ENCODE measurements around the gene TGM3. TPM values are rescaled to one million over a fixed set of nuclear protein-coding genes. Genes with fewer than 3 reads are reported as not detected.

Gene TGM3
- polyA plus RNA-seq, 1 donor from 2014 or later: 0.24 TPM

GRCh38 chr20:2382833-2383232 is 87.0 kb downstream of the TGM3 start:
- no peaks in the 10 kb centered on the region for H3K36me3 ChIP-seq (ENCODE audit: insufficient read depth, low read length)
- no peak overlapping the region for H2AFZ ChIP-seq (ENCODE audit: low read depth, low read length)
- H3K9me2 ChIP-seq (ENCODE audit: insufficient read depth, low read length): no peaks in the 10 kb centered on the region
- H3K27ac ChIP-seq (ENCODE audit: low read length): no peak overlapping the region
- no peak for TF ChIP-seq POLR2AphosphoS5 (IDR thresholded peaks at IDR 0.05)
- TF ChIP-seq SMC3 (conservative IDR thresholded peaks at IDR 0.05; ENCODE audit: poor library complexity): no peak
- no peak overlapping the region for H3K4me2 ChIP-seq (ENCODE audit: low read length)
- H3K27me3 ChIP-seq (ENCODE audit: insufficient read depth, low read depth, low read length): no peaks in the 10 kb centered on the region
- H3K9ac ChIP-seq (ENCODE audit: low read length): no peak overlapping the region
- no peaks in the 10 kb centered on the region for H3K79me2 ChIP-seq (replicated peaks; ENCODE audit: insufficient read depth, low read length)
- H3K9me3 ChIP-seq (ENCODE audit: low read length): no peaks in the 10 kb centered on the region
- no peak overlapping the region for H3K4me3 ChIP-seq (ENCODE audit: low read length)
- H4K20me1 ChIP-seq (ENCODE audit: insufficient read depth): no peaks in the 10 kb centered on the region
- no peaks in the 10 kb centered on the region for H3F3A ChIP-seq (ENCODE audit: insufficient read depth, low read length, poor library complexity, severe bottlenecking)

GRCh38 chr20:2385026-2385425 is 89.2 kb downstream of the TGM3 start:
- H3K36me3 ChIP-seq (ENCODE audit: insufficient read depth, low read length): no peaks in the 10 kb centered on the region
- H3K27ac ChIP-seq (ENCODE audit: low read length): no peak overlapping the region
- no peaks in the 10 kb centered on the region for H4K20me1 ChIP-seq (ENCODE audit: insufficient read depth)
- H3K9me3 ChIP-seq (ENCODE audit: low read length): peaks cover 4% of the 10 kb centered on the region
- no peak overlapping the region for H3K9ac ChIP-seq (ENCODE audit: low read length)
- H3K9me2 ChIP-seq (ENCODE audit: insufficient read depth, low read length): no peaks in the 10 kb centered on the region
- H3K4me3 ChIP-seq (ENCODE audit: low read length): no peak overlapping the region
- no peaks in the 10 kb centered on the region for H3F3A ChIP-seq (ENCODE audit: insufficient read depth, low read length, poor library complexity, severe bottlenecking)
- H3K27me3 ChIP-seq (ENCODE audit: insufficient read depth, low read depth, low read length): no peaks in the 10 kb centered on the region
- no peaks in the 10 kb centered on the region for H3K79me2 ChIP-seq (replicated peaks; ENCODE audit: insufficient read depth, low read length)
- H3K4me2 ChIP-seq (ENCODE audit: low read length): no peak overlapping the region
- H2AFZ ChIP-seq (ENCODE audit: low read depth, low read length): no peak overlapping the region
- TF ChIP-seq SMC3 (conservative IDR thresholded peaks at IDR 0.05; ENCODE audit: poor library complexity) (no peak), EP300 (conservative IDR thresholded peaks at IDR 0.05; ENCODE audit: poor library complexity, severe bottlenecking) (no peak), RAD21 (conservative IDR thresholded peaks at IDR 0.05) (no peak)

- Histone ChIP-seq H3K9ac (ENCODE audit: low read length) (no peak overlapping the region), H3K4me3 (ENCODE audit: low read length) (no peak overlapping the region), H2AFZ (ENCODE audit: low read depth, low read length) (no peak overlapping the region), H3K9me2 (ENCODE audit: insufficient read depth, low read length) (no peaks in the 10 kb centered on the region), H3K4me2 (ENCODE audit: low read length) (no peak overlapping the region), H3K79me2 (replicated peaks; ENCODE audit: insufficient read depth, low read length) (no peaks in the 10 kb centered on the region), H3K36me3 (ENCODE audit: insufficient read depth, low read length) (no peaks in the 10 kb centered on the region), H3F3A (ENCODE audit: insufficient read depth, low read length, poor library complexity, severe bottlenecking) (no peaks in the 10 kb centered on the region), H4K20me1 (ENCODE audit: insufficient read depth) (no peaks in the 10 kb centered on the region), H3K27ac (ENCODE audit: low read length) (no peak overlapping the region), H3K27me3 (ENCODE audit: insufficient read depth, low read depth, low read length) (no peaks in the 10 kb centered on the region), H3K9me3 (ENCODE audit: low read length) (peaks cover 4% of the 10 kb centered on the region)
- no peak for TF ChIP-seq POLR2AphosphoS5 (IDR thresholded peaks at IDR 0.05)
- TF ChIP-seq EZH2 (IDR thresholded peaks at IDR 0.05; ENCODE audit: borderline replicate concordance, insufficient read depth, low read length, poor library complexity, severe bottlenecking): no peak
- TF ChIP-seq SMC3 (conservative IDR thresholded peaks at IDR 0.05; ENCODE audit: poor library complexity): no peak
- no peak for TF ChIP-seq RAD21 (conservative IDR thresholded peaks at IDR 0.05)
- TF ChIP-seq CTCF (IDR thresholded peaks at IDR 0.05; ENCODE audit: poor library complexity, severe bottlenecking): no peak
- TF ChIP-seq EP300 (conservative IDR thresholded peaks at IDR 0.05; ENCODE audit: poor library complexity, severe bottlenecking): no peak
- no peak for TF ChIP-seq MXI1 (conservative IDR thresholded peaks at IDR 0.05; ENCODE audit: poor library complexity, severe bottlenecking)
- TF ChIP-seq REST (IDR thresholded peaks at IDR 0.05; ENCODE audit: borderline replicate concordance): no peak
- TF ChIP-seq TAF1 (IDR thresholded peaks at IDR 0.05; ENCODE audit: low read depth): no peak
Measured at GRCh38 chr20:2385496-2385895, 89.7 kb downstream of the TGM3 start.

Data from neural cell (in vitro differentiated cells).